WTC11 (cell line): Measurements from ENCODE around the gene AGTR1. TPM values are rescaled to one million over a fixed set of nuclear protein-coding genes. Genes with fewer than 3 reads are reported as not detected.
"Not testable (repeated sequence)": the region's sequence is repeated elsewhere in the genome, so short reads cannot be mapped to it uniquely, and the experiment has no call there.

ENCODE experiments used
- ATAC-seq: fragments of 200-7000 bp; cut with Tn5 transposase; 2 replicates; pipeline ENCODE4 v1.10.0; 2021; ENCODE audit warnings: mild to moderate bottlenecking, moderate library complexity
- CTCF ChIA-PET: fragments of 300-600 bp; sonication (Branson Sonifier 250); formaldehyde crosslinking; loops from one replicate; lab custom pipeline; 2021; ENCODE audit warnings: antibody characterized with exemption; lab: Charles Lee
- POLR2A ChIA-PET: fragments of 350-600 bp; sonication (Branson Sonifier 250); formaldehyde crosslinking; loops from one replicate; lab custom pipeline; 2021; ENCODE audit warnings: antibody characterized with exemption; lab: Charles Lee
- DNase-seq: peaks from one replicate; pipeline ENCODE4 v3.0.0; 2021; ENCODE audit warnings: low spot score
- H3K27ac Mint-ChIP-seq: 2 replicates; pipeline ENCODE4 v1.8.0; 2021; ENCODE audit warnings: mixed read lengths
- H3K27me3 Mint-ChIP-seq: 2 replicates; pipeline ENCODE4 v1.8.0; 2021; ENCODE audit warnings: low read depth, mild to moderate bottlenecking, moderate library complexity, mixed read lengths
- H3K36me3 Mint-ChIP-seq: 2 replicates; pipeline ENCODE4 v1.8.0; 2021; ENCODE audit warnings: mixed read lengths
- H3K4me1 Mint-ChIP-seq: 2 replicates; pipeline ENCODE4 v1.8.0; 2022; ENCODE audit warnings: mixed read lengths
- H3K4me3 Mint-ChIP-seq: 2 replicates; pipeline ENCODE4 v1.8.0; 2021; ENCODE audit warnings: mild to moderate bottlenecking, moderate library complexity, mixed read lengths
- H3K9me3 Mint-ChIP-seq: 2 replicates; pipeline ENCODE4 v1.8.0; 2021; ENCODE audit warnings: mixed read lengths
- GTF2I ChIP-seq: fragments of 250-450 bp; sonication (Bioruptor Pico); conservative IDR thresholded peaks from 2 replicates; pipeline ENCODE4 v1.4.0; 2021; ENCODE audit warnings: mild to moderate bottlenecking
- JAZF1 ChIP-seq: fragments of 250-450 bp; sonication (Bioruptor Pico); IDR thresholded peaks from 2 replicates; pipeline ENCODE4 v1.9.0; 2021; ENCODE audit warnings: moderate library complexity, mild to moderate bottlenecking, inconsistent platforms
- JUN ChIP-seq: sonication (generic); formaldehyde crosslinking; IDR thresholded peaks from 2 replicates; pipeline ENCODE4 v1.8.0; 2023; ENCODE audit warnings: mild to moderate bottlenecking, missing genetic modification reagents
- MYBL2 ChIP-seq: sonication (generic); formaldehyde crosslinking; IDR thresholded peaks from 2 replicates; pipeline ENCODE4 v1.8.1; 2023; ENCODE audit warnings: mild to moderate bottlenecking, moderate library complexity, missing genetic modification reagents
- NFYB ChIP-seq: sonication (generic); formaldehyde crosslinking; conservative IDR thresholded peaks from 2 replicates; pipeline ENCODE4 v1.8.0; 2022; ENCODE audit warnings: low read depth, missing genetic modification reagents
- TEAD1 ChIP-seq: sonication (generic); formaldehyde crosslinking; IDR thresholded peaks from 2 replicates; pipeline ENCODE4 v1.8.0; 2022; ENCODE audit warnings: mild to moderate bottlenecking, missing genetic modification reagents
- total RNA-seq: library from RNA; stranded (reverse); gene quantifications from 3 replicates; pipeline ENCODE4 v1.2.3, GENCODE V29; 2021
- TF ChIP-seq, protein P1 (sequence below): sonication (generic); formaldehyde crosslinking; IDR thresholded peaks from 2 replicates; pipeline ENCODE4 v1.8.0; 2022; ENCODE audit warnings: mild to moderate bottlenecking, missing genetic modification reagents
- TF ChIP-seq, protein P2 (sequence below): fragments of 250-450 bp; sonication (Bioruptor Pico); IDR thresholded peaks from 2 replicates; pipeline ENCODE4 v2.1.2; 2022; ENCODE audit warnings: mild to moderate bottlenecking, moderate library complexity
- TF ChIP-seq, protein P3 (sequence below): sonication (generic); formaldehyde crosslinking; IDR thresholded peaks from 2 replicates; pipeline ENCODE4 v1.8.0; 2023; ENCODE audit warnings: missing genetic modification reagents
- TF ChIP-seq, protein P4 (sequence below): fragments of 250-450 bp; sonication (Bioruptor Pico); IDR thresholded peaks from 2 replicates; pipeline ENCODE4 v1.8.0; 2021; ENCODE audit warnings: mild to moderate bottlenecking
- TF ChIP-seq, protein P5 (sequence below): sonication (generic); formaldehyde crosslinking; IDR thresholded peaks from 2 replicates; pipeline ENCODE4 v1.8.0; 2022; ENCODE audit warnings: mild to moderate bottlenecking, missing genetic modification reagents

AGTR1 gene
- total RNA-seq, 1 experiment from 2014 or later, result 0.13 TPM

DNA sequence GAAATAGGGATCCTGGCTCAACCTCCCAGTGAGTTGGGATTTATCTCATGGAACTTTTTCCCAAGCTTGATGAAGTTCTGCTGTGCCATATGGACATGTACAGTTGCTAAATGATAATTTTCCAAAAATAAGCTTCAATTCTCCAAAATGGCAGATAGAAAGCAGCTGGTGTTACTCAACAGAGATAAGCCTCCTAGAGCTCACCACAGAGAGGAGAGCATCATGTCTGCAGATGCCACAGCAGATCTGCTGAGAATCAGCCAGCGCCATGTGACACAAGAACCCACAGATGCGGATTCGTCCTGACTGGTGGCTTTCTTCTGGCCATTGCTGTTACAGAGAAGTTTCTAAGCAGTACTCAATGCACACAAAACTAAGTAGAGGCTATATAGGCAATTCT lies 50.6 kb downstream of the AGTR1 start (continued):
- TF ChIP-seq, protein P1, sequence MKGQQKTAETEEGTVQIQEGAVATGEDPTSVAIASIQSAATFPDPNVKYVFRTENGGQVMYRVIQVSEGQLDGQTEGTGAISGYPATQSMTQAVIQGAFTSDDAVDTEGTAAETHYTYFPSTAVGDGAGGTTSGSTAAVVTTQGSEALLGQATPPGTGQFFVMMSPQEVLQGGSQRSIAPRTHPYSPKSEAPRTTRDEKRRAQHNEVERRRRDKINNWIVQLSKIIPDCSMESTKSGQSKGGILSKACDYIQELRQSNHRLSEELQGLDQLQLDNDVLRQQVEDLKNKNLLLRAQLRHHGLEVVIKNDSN (CRISPR knock-in tag), result no peak

DNA sequence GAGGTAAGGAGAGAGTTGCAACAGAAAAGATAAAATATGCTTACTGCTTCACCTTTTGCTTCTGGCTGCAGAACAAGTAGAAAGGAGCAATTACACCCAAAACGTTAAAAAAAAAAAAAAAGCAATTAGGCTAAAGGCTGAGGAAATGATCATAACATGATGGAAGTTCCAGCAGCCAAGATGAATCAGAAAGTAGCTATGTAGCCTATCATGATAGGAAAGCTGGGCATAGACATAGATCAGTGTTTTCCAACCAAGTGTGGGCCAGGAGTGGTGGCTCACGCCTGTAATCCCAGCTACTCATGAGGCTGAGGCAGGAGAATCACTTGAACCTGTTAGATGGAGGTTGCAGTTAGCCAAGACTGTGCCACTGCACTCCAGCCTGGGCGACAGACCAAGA lies 52.6 kb downstream of the AGTR1 start:
- no peaks in the 10 kb centered on the region for H3K27me3 Mint-ChIP-seq
- POLR2A ChIA-PET, result no interaction called here
- no peak for DNase-seq
- TF ChIP-seq JUN (no peak), TEAD1 (no peak), GTF2I (CRISPR knock-in tag) (no peak), MYBL2 (no peak)
- TF ChIP-seq, protein P2, sequence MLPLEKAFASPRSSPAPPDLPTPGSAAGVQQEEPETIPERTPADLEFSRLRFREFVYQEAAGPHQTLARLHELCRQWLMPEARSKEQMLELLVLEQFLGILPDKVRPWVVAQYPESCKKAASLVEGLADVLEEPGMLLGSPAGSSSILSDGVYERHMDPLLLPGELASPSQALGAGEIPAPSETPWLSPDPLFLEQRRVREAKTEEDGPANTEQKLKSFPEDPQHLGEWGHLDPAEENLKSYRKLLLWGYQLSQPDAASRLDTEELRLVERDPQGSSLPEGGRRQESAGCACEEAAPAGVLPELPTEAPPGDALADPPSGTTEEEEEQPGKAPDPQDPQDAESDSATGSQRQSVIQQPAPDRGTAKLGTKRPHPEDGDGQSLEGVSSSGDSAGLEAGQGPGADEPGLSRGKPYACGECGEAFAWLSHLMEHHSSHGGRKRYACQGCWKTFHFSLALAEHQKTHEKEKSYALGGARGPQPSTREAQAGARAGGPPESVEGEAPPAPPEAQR (CRISPR knock-in tag), result no peak
- TF ChIP-seq, all 79 proteins: peak for 0
- CTCF ChIA-PET, result interaction anchor here (0.6 kb wide), 1 partner anchor 128 kb away, joined by 7 read pairs; no protein-coding TSS in a partner anchor
- no peaks in the 10 kb centered on the region for H3K36me3 Mint-ChIP-seq
- ATAC-seq, result no peak
- H3K27ac Mint-ChIP-seq, result no peak overlapping the region
- H3K4me3 Mint-ChIP-seq, result no peak overlapping the region
- H3K9me3 Mint-ChIP-seq, result no peaks in the 10 kb centered on the region
- H3K4me1 Mint-ChIP-seq, result no peaks in the 10 kb centered on the region

DNA sequence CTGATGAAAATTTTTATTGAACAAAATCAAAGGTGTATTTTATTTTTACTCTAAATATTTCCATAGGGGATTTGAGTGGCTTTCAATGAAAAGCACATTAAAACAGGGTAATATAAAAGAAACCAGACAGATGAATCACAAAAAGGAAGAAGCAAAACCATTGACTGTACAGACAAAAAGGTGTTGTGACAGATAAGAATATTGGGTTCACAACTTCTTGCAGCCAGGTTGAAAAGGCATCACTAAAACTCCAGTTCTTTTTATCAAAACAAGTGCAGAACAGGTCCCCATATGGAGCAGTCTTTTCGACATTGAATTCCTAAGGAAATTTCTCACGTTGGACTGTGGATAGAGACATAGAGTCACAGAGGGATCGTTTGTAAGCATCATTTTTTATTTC lies 53.8 kb downstream of the AGTR1 start:
- H3K27me3 Mint-ChIP-seq, result no peaks in the 10 kb centered on the region
- H3K36me3 Mint-ChIP-seq, result no peaks in the 10 kb centered on the region
- no peak overlapping the region for H3K4me3 Mint-ChIP-seq
- ATAC-seq (no peak), DNase-seq (no peak)
- TF ChIP-seq, protein P1 (CRISPR knock-in tag), result no peak
- TF ChIP-seq JAZF1 (CRISPR knock-in tag), result no peak
- H3K9me3 Mint-ChIP-seq, result no peaks in the 10 kb centered on the region
- H3K4me1 Mint-ChIP-seq, result no peaks in the 10 kb centered on the region
- no peak overlapping the region for H3K27ac Mint-ChIP-seq
- ChIA-PET CTCF (no interaction called here), POLR2A (no interaction called here)

DNA sequence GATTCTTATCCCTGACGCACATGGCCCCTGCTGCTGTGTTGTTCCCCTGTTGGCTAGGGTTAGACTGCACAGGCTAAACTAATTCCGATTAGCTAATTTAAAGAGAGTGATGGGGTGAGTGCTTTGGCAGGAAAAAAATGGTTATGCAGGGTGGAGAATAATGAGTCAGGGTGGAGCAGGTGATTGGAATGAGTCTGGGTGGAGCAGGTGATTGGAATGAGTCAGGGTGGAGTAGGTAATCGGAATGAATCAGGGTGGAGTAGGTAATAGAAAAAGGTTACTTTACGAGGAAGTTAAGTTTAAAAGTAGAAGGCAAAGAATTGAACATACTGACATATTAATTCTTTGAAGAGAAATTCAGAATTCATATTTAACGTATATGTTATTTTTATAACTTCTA lies 55.7 kb downstream of the AGTR1 start:
- H3K36me3 Mint-ChIP-seq, H3K9me3 Mint-ChIP-seq, H3K27me3 Mint-ChIP-seq, H3K4me1 Mint-ChIP-seq, CTCF ChIA-PET, H3K27ac Mint-ChIP-seq, DNase-seq, POLR2A ChIA-PET, ATAC-seq, H3K4me3 Mint-ChIP-seq: not testable (repeated sequence)

DNA sequence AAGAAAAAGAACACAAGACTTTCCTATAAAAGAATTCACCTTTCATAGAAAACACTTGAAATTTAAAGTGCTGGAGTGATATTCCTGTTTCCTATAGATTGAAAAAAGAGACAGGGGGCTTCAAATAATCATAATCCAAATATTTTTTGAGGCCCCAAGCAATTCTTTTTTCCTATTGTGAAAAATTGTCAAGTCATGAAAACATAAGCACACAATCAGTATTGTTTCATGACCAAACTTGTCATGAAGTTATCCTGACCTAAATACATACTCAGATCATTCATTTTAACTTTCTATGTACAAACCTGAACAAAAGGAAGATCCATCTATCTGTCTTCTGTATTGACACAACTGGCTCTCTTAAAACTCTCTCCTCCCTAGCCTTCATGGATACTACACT lies 57.9 kb downstream of the AGTR1 start:
- no peak for DNase-seq
- ChIA-PET POLR2A (no interaction called here), CTCF (no interaction called here)
- Mint-ChIP-seq H3K9me3 (peaks cover under 1% of the 10 kb centered on the region; the same call in 1 of the 2 replicates), H3K27ac (no peak overlapping the region), H3K4me3 (no peak overlapping the region), H3K4me1 (no peaks in the 10 kb centered on the region), H3K36me3 (no peaks in the 10 kb centered on the region), H3K27me3 (no peaks in the 10 kb centered on the region; the same call in 1 of the 2 replicates)
- no peak for ATAC-seq
- TF ChIP-seq, protein P3, sequence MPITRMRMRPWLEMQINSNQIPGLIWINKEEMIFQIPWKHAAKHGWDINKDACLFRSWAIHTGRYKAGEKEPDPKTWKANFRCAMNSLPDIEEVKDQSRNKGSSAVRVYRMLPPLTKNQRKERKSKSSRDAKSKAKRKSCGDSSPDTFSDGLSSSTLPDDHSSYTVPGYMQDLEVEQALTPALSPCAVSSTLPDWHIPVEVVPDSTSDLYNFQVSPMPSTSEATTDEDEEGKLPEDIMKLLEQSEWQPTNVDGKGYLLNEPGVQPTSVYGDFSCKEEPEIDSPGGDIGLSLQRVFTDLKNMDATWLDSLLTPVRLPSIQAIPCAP (CRISPR knock-in tag), result no peak
- TF ChIP-seq, protein P4, sequence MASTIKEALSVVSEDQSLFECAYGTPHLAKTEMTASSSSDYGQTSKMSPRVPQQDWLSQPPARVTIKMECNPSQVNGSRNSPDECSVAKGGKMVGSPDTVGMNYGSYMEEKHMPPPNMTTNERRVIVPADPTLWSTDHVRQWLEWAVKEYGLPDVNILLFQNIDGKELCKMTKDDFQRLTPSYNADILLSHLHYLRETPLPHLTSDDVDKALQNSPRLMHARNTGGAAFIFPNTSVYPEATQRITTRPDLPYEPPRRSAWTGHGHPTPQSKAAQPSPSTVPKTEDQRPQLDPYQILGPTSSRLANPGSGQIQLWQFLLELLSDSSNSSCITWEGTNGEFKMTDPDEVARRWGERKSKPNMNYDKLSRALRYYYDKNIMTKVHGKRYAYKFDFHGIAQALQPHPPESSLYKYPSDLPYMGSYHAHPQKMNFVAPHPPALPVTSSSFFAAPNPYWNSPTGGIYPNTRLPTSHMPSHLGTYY (CRISPR knock-in tag), result no peak
- TF ChIP-seq NFYB (CRISPR knock-in tag), result no peak
- TF ChIP-seq, protein P5, sequence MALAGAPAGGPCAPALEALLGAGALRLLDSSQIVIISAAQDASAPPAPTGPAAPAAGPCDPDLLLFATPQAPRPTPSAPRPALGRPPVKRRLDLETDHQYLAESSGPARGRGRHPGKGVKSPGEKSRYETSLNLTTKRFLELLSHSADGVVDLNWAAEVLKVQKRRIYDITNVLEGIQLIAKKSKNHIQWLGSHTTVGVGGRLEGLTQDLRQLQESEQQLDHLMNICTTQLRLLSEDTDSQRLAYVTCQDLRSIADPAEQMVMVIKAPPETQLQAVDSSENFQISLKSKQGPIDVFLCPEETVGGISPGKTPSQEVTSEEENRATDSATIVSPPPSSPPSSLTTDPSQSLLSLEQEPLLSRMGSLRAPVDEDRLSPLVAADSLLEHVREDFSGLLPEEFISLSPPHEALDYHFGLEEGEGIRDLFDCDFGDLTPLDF (CRISPR knock-in tag), result no peak
